ENCODE measurements around the gene MSH2. TPM values are rescaled to one million over a fixed set of nuclear protein-coding genes. Genes with fewer than 3 reads are reported as not detected.

Gene MSH2
- total and polyA plus RNA-seq, 2 donors (not counting 3 experiments of a cell fraction or from before 2014, with no cell fraction given): 9.7 to 30.5 TPM

DNA sequence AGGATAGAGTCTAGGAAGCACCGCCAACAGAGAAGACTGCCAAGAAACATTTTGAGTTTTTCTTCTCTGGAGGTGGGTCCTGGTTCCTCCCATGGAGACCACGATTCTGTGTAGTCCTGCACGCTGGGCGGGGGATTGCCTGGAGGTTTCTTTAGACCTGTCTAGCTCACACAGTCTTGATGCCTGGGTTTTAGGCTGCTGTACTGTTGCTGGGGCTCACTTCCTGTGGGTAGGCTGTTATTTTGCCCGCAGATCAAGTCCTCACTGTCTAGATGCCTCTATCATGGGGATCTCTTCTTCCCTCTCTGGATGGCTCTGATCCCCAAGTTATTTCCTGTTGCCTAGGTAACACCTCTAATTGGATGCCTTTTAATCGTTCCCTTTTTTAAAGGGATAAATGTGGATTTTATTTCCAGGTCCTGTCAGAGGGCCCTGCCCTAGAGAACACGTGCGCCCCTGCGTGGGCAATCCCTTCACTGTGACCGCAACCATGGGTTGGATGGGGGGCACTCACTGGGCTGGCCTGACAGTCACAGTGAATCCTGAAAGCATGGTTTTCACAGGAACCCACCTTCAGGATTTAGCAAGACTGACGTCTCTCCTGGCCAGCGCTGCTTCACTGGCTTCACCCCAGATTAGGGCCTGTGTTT lies 115.7 kb downstream of the MSH2 start:
- FAIRE-seq: no peak
- no peak overlapping the region for H3K4me3 ChIP-seq (replicated peaks in 1 of 3; ENCODE audit: insufficient read depth in 1 of 3, low read depth in 1 of 3, low read length in 3 of 3)
- no peak overlapping the region for H2AFZ ChIP-seq (ENCODE audit: low read depth, low read length)
- H3K79me2 ChIP-seq (ENCODE audit: control insufficient read depth, insufficient read depth, low read length): no peaks in the 10 kb centered on the region
- H3K9me1 ChIP-seq (replicated peaks; ENCODE audit: control insufficient read depth, extremely low read depth, insufficient read depth, low read length): no peaks in the 10 kb centered on the region
- H3K9me3 ChIP-seq (replicated peaks; ENCODE audit: control insufficient read depth, insufficient read depth, low read length): no peaks in the 10 kb centered on the region
- dilution Hi-C loops (cut with MboI; ENCODE audit: extremely low pct_ligation_motif_present, low sequenced_read_pairs) (no loop called here), intact Hi-C loops (cut with micrococcal nuclease) (no loop called here)
- POLR2A ChIA-PET: no interaction called here
- no peak overlapping the region for H3K27ac ChIP-seq (ENCODE audit: insufficient read depth, low read depth, low read length)
- no peak overlapping the region for H3K9ac ChIP-seq (replicated peaks; ENCODE audit: extremely low read depth, insufficient read depth, low read length)
- H4K20me1 ChIP-seq (replicated peaks; ENCODE audit: control insufficient read depth, extremely low read depth, insufficient read depth, low read length): no peaks in the 10 kb centered on the region
- no peak for DNase-seq (ENCODE audit: low read depth, low spot score)
- H3K4me2 ChIP-seq (ENCODE audit: insufficient read depth, low read length): no peak overlapping the region
- BruUV-seq (replicated peaks): no TSS peak
- H3K4me1 ChIP-seq (ENCODE audit: control insufficient read depth, extremely low read depth, insufficient read depth, low read length): peaks cover 3% of the 10 kb centered on the region
- H3K27me3 ChIP-seq (ENCODE audit: control insufficient read depth in 2 of 2, insufficient read depth in 2 of 2, low read length in 2 of 2): no peaks in the 10 kb centered on the region
- no peaks in the 10 kb centered on the region for H3K36me3 ChIP-seq (ENCODE audit: control insufficient read depth in 2 of 2, extremely low read depth in 1 of 2, insufficient read depth in 2 of 2, low read length in 2 of 2)
- TF ChIP-seq CTCF (IDR thresholded peaks at IDR 0.05; ENCODE audit: extremely low read depth in 1 of 2, insufficient read depth in 1 of 2, low read depth in 1 of 2, low read length in 2 of 2) (no peak), GATA2 (IDR thresholded peaks at IDR 0.05; ENCODE audit: insufficient read depth, insufficient read length, low read depth, low read length) (no peak), JUN (IDR thresholded peaks at IDR 0.05; ENCODE audit: borderline replicate concordance, insufficient read depth, insufficient read length, low read depth) (no peak), POLR2A (IDR thresholded peaks at IDR 0.05; ENCODE audit: low read depth, low read length) (no peak), POLR2AphosphoS5 (IDR thresholded peaks at IDR 0.05; ENCODE audit: insufficient read depth, low read depth, low read length) (no peak), EZH2 (IDR thresholded peaks at IDR 0.05; ENCODE audit: borderline replicate concordance, low read depth, low read length, severe bottlenecking) (no peak), MYC (IDR thresholded peaks at IDR 0.05; ENCODE audit: low read depth, low read length) (no peak), FOS (IDR thresholded peaks at IDR 0.05; ENCODE audit: borderline replicate concordance, insufficient read depth, low read length) (no peak)
- TF ChIP-seq, protein P1, sequence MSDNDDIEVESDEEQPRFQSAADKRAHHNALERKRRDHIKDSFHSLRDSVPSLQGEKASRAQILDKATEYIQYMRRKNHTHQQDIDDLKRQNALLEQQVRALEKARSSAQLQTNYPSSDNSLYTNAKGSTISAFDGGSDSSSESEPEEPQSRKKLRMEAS (IDR thresholded peaks at IDR 0.05; ENCODE audit: insufficient read depth, insufficient read length): no peak
- CTCF ChIA-PET: interaction anchor here (1.3 to 1.4 kb wide), 2 partner anchors 17 to 82 kb away, joined by 4 to 6 read pairs; no protein-coding TSS in a partner anchor
